ENCODE data around the gene EPOP. TPM values are rescaled to one million over a fixed set of nuclear protein-coding genes. Genes with fewer than 3 reads are reported as not detected.
"Not testable (repeated sequence)": the region's sequence is repeated elsewhere in the genome, so short reads cannot be mapped to it uniquely, and the experiment has no call there.

The EPOP gene
- total RNA-seq, 1 donor from 2014 or later: 3.0 TPM

DNA sequence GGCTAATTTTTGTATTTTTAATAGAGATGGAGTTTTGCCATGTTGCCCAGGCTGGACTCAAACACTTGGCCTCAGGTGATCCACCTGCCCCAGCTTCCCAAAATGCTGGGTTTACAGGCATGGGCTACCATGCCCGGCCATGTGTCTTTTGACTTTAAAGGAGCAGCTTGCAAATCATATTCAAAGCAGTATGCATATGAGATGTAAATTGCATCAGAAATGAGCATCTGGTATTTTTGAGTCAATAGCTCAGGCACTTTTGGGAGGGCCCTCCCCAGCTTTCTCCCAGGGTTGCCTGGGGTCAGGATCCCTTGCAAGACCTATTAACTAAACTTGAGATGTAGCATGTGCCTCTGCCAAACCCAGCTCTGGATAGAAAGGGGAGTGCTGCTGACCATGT is 21.5 kb downstream of the EPOP start:
- TF ChIP-seq, protein P1, sequence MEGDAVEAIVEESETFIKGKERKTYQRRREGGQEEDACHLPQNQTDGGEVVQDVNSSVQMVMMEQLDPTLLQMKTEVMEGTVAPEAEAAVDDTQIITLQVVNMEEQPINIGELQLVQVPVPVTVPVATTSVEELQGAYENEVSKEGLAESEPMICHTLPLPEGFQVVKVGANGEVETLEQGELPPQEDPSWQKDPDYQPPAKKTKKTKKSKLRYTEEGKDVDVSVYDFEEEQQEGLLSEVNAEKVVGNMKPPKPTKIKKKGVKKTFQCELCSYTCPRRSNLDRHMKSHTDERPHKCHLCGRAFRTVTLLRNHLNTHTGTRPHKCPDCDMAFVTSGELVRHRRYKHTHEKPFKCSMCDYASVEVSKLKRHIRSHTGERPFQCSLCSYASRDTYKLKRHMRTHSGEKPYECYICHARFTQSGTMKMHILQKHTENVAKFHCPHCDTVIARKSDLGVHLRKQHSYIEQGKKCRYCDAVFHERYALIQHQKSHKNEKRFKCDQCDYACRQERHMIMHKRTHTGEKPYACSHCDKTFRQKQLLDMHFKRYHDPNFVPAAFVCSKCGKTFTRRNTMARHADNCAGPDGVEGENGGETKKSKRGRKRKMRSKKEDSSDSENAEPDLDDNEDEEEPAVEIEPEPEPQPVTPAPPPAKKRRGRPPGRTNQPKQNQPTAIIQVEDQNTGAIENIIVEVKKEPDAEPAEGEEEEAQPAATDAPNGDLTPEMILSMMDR (IDR thresholded peaks at IDR 0.05): no peak
- ATAC-seq (ENCODE audit: low read depth) (no peak), DNase-seq (no peak)
- H3K9me3 Mint-ChIP-seq: no peaks in the 10 kb centered on the region
- ChIA-PET CTCF (no interaction called here), POLR2A (no interaction called here)
- H3K4me3 Mint-ChIP-seq: no peak overlapping the region
- peaks cover 12% of the 10 kb centered on the region for H3K4me1 Mint-ChIP-seq
- no peaks in the 10 kb centered on the region for H3K36me3 Mint-ChIP-seq (ENCODE audit: low read depth)
- H3K27me3 Mint-ChIP-seq: peaks cover 39% of the 10 kb centered on the region
- intact Hi-C loops (cut with micrococcal nuclease): no loop called here
- no peak overlapping the region for H3K27ac Mint-ChIP-seq

DNA sequence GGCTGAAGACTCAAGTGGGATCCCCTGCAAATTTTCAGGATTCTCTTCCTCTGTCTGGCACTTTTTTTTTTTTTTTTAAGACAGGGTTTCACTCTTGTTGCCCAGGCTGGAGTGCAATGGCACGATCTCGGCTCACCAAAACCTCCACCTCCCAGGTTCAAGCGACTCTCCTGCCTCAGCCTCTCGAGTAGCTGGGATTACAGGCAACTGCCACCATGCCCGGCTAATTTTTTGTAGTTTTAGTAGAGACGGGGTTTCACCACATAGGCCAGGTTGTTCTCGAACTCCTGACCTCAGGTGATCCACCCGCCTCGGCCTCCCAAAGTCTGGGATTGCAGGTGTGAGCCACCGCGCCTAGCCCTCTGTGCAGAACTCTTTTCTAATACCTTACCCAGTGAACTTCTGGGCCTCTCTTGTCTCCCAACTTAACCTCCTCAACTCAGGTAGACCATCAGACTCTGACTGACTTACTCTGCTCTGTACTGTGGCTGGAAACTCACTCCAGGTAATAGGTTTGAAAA is 24.0 kb downstream of the EPOP start:
- H3K9me3 Mint-ChIP-seq; H3K4me3 Mint-ChIP-seq; DNase-seq; H3K27ac Mint-ChIP-seq; H3K4me1 Mint-ChIP-seq; ATAC-seq (ENCODE audit: low read depth); CTCF ChIA-PET; intact Hi-C loops (cut with micrococcal nuclease); H3K36me3 Mint-ChIP-seq (ENCODE audit: low read depth): not testable (repeated sequence)
- POLR2A ChIA-PET: interaction anchor here (0.7 kb wide), 1 partner anchor 26 kb away, joined by 7 read pairs; no protein-coding TSS in a partner anchor
- H3K27me3 Mint-ChIP-seq: peaks cover 25% of the 10 kb centered on the region

- DNase-seq (no peak), ATAC-seq (ENCODE audit: low read depth) (no peak)
- intact Hi-C loops (cut with micrococcal nuclease): no loop called here
- Mint-ChIP-seq H3K4me1 (no peaks in the 10 kb centered on the region), H3K4me3 (no peak overlapping the region), H3K9me3 (no peaks in the 10 kb centered on the region), H3K27me3 (peaks cover 19% of the 10 kb centered on the region), H3K27ac (no peak overlapping the region), H3K36me3 (ENCODE audit: low read depth) (no peaks in the 10 kb centered on the region)
- TF ChIP-seq, protein P1 (IDR thresholded peaks at IDR 0.05): no peak
- ChIA-PET CTCF (no interaction called here), POLR2A (no interaction called here)
Observed at GRCh38 chr17:38637951-38638350, 36.8 kb downstream of the EPOP start.

DNA sequence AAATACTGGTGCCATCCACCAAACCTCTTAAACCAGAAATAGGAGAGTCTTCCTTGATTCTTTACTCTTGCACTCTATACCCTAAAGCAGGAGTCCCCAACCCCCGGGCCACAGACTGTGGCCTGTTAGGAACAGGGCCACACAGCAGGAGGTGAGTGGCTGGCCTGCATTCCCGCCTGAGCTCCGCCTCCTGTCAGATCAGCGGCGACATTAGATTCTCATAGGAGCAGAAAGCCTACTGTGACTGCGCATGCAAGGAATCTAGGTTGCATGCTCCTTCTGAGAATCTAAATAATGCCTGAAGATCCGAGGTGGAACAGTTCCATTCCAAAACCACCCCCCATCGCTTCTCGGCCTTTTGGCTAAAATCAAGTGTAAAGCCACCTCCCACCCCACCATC is 38.7 kb downstream of the EPOP start:
- Mint-ChIP-seq H3K36me3 (ENCODE audit: low read depth) (no peaks in the 10 kb centered on the region), H3K9me3 (no peaks in the 10 kb centered on the region), H3K4me1 (no peaks in the 10 kb centered on the region), H3K4me3 (no peak overlapping the region), H3K27ac (no peak overlapping the region), H3K27me3 (peaks cover 19% of the 10 kb centered on the region)
- ChIA-PET POLR2A (no interaction called here), CTCF (no interaction called here)
- TF ChIP-seq, protein P1 (IDR thresholded peaks at IDR 0.05): no peak
- DNase-seq (no peak), ATAC-seq (ENCODE audit: low read depth) (no peak)
- intact Hi-C loops (cut with micrococcal nuclease): no loop called here

- H3K27me3 Mint-ChIP-seq: peaks cover 17% of the 10 kb centered on the region
- H3K36me3 Mint-ChIP-seq (ENCODE audit: low read depth): no peaks in the 10 kb centered on the region
- H3K4me3 Mint-ChIP-seq: no peak overlapping the region
- H3K9me3 Mint-ChIP-seq: peaks cover 3% of the 10 kb centered on the region
- ChIA-PET POLR2A (no interaction called here), CTCF (no interaction called here)
- ATAC-seq (ENCODE audit: low read depth) (no peak), DNase-seq (no peak)
- intact Hi-C loops (cut with micrococcal nuclease): no loop called here
- H3K4me1 Mint-ChIP-seq: no peaks in the 10 kb centered on the region
- H3K27ac Mint-ChIP-seq: no peak overlapping the region
- TF ChIP-seq, protein P1 (IDR thresholded peaks at IDR 0.05): no peak
Observed at GRCh38 chr17:38632334-38632733, 42.4 kb downstream of the EPOP start.

GRCh38 chr17:38628441-38628840 is 46.3 kb downstream of the EPOP start:
- ChIA-PET POLR2A (no interaction called here), CTCF (no interaction called here)
- H3K4me3 Mint-ChIP-seq: no peak overlapping the region
- H3K27me3 Mint-ChIP-seq: peaks cover 14% of the 10 kb centered on the region
- no peak for ATAC-seq (ENCODE audit: low read depth)
- no peaks in the 10 kb centered on the region for H3K36me3 Mint-ChIP-seq (ENCODE audit: low read depth)
- DNase-seq: no peak
- peaks cover 7% of the 10 kb centered on the region for H3K4me1 Mint-ChIP-seq
- intact Hi-C loops (cut with micrococcal nuclease): no loop called here
- peaks cover 6% of the 10 kb centered on the region for H3K9me3 Mint-ChIP-seq
- H3K27ac Mint-ChIP-seq: no peak overlapping the region
- TF ChIP-seq, protein P1 (IDR thresholded peaks at IDR 0.05): no peak
